HG03060 (cell line): ENCODE measurements around the gene C18orf32.
"Not testable (repeated sequence)": the region's sequence is repeated elsewhere in the genome, so short reads cannot be mapped to it uniquely, and the experiment has no call there.

Source experiments
- ATAC-seq: cut with Tn5 transposase; IDR thresholded peaks from one replicate; pipeline ENCODE4 v1.9.1; 2021; ENCODE audit warnings: low read depth, moderate number of reproducible peaks; ENCODE audit not compliant: unreplicated experiment

C18orf32 gene

DNA sequence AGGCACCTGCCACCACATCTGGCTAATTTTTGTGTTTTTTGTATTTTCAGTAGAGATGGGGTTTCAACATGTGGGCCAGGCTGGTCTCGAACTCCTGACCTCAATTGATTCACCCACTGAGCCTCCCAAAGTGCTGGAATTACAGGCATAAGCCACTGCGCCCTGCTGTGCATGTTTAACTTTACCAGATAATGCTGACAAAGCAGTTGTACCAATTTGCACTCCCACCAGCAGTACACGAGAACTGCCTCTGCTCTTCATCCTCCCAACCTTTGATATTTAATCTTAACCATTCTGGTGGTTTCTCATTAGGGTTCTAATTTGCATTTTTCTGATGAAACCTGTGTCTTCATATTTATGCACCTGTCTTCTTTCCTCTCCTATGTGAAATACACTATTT, 14.6 kb downstream of the C18orf32 start:
- no peak for ATAC-seq

DNA sequence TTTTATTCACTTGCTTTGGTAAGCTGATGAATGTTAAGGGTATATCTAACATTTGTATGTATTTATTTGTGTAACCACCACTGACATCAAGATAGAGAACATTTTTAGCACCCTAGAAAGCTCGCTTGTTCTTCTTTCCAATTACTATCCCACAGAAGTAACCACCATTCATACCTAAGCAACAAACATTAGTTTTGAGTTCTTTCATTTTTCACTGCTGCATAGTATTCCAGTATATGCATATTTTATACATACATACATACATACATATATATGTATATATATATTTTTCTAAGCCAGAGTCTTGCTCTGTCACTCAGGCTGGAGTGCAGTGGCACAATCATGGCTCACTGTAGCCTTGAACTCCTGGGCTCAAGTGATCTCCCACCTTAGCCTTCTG, 15.5 kb downstream of the C18orf32 start:
- no peak for ATAC-seq

DNA sequence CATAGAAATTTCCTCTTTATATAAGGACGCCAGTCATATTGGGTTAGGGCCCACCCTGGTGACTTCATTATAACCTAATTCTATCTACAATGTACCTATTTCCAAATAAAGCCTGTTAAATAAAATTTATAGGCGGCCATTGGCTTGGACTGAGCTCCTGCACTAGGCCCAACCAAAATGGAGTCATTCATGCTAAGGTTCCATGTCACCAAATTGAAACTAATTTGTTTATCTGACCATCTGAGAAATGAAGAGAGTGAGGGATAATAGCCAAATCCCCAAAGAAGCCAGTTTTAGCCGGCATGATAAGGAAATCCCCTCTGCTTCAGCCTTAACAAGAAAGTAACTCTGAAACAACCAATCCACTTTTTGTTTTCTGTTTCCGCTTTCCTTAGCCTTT, 19.4 kb downstream of the C18orf32 start:
- no peak for ATAC-seq

DNA sequence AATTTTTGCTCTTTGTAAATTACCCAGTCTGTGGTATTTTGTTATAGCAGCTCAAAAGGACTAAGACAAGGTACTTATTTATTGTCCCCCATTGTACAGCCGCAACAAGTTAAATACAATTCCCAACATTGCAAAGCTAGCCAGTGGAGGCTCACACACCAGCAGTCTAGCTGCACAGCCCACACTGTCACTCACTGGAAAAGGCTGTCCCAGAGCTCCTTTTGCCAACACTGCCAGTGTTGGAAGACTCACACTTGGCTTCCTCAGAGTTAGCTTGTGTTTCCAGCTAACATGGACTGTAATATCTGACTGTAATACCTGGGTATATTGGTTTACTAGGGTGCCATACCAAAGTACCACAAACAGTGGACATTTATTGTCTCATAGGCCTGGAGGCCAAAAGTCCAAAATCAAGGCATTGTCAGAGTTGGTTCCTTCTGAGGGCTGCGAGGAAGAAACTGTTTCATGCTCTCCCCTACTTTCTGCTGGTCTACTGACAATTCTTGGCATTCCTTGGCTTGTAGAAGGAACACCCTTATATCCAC, 19.9 kb downstream of the C18orf32 start:
- ATAC-seq: no peak

DNA sequence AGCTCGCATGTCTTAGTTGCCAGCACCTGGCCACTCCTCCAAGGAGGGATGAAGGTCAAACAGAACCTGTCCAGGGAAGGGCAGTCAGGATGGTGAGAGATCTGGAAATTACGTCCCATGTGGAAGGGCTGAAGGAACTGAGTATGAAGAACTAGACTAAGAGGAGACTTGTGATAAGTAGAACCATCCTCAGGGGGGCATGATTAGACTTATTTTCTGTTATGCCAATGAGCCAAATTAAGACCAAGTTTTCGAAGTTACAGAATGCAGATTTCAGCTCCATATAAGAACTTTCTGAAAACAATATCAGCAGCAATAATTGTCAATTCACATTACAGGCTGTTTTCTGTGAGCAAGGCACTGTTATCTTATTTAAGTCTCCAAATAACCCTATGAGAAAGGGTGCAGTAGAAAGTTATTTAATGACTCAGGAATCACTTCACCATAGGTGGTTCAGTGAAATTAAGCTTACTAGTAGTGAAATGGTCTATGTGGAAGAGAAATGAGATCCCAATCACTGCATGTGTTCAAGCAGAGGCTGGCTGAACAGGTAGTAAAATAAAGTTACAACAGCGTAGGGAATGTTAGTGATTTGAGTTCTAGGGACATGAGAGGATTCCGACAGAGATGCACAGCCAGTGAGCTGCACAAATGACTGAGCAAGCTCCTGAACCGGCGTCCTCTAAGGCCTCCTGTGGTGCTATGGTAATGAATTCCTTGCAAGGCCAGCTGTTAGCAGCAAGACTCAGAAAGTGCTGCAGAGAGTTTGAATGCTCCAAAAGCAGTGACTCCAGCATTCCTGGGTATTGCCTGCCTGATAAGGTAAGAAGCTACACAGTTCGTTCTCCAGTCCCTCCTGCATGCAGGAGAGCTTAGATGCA, 22.1 kb downstream of the C18orf32 start:
- ATAC-seq: no peak

DNA sequence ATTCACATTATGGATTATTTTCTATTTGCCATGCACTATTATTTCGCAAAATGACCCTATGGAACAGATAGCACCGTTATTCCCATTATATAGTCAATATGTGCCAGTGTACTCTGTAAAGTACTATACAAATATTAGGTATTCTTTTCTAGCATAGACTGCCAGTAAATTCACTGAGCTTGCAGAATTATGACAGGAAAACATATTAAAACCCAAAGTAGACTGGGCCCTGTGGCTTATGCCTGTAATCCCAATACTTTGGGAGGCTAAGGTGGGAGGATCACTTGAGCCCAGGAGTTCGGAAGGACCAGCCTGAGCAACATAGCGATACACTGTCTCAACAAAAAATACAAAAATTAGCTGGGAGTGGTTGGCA, 25.4 kb downstream of the C18orf32 start:
- no peak for ATAC-seq

DNA sequence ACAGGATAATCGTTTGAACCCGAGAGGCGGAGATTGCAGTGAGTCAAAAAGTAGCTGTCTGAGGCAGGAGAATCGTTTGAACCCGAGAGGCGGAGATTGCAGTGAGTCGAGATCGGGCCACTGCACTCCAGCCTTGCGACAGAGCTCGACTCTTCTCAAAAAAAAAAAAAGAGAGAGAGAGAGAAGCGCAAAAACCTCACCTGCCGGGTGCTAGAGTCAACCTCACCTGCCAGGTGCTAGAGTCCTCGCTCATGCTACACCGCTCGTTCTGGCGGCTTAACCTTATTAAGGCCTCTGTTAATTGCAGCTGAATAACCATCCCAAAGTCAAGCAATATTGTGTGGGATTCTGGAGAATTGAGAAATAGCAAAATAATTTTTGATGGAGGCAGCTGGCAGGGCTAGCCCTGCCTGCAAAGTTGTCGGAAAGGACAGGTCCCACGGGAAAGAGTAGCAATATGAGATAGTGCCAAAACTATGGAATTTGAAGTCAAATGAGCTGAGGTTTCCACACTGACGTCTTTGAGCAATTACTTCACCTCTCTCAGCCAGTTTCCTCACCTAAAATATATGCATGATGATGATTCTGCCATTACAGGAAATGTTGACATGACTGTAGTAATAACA, 25.9 kb downstream of the C18orf32 start:
- ATAC-seq: no peak

DNA sequence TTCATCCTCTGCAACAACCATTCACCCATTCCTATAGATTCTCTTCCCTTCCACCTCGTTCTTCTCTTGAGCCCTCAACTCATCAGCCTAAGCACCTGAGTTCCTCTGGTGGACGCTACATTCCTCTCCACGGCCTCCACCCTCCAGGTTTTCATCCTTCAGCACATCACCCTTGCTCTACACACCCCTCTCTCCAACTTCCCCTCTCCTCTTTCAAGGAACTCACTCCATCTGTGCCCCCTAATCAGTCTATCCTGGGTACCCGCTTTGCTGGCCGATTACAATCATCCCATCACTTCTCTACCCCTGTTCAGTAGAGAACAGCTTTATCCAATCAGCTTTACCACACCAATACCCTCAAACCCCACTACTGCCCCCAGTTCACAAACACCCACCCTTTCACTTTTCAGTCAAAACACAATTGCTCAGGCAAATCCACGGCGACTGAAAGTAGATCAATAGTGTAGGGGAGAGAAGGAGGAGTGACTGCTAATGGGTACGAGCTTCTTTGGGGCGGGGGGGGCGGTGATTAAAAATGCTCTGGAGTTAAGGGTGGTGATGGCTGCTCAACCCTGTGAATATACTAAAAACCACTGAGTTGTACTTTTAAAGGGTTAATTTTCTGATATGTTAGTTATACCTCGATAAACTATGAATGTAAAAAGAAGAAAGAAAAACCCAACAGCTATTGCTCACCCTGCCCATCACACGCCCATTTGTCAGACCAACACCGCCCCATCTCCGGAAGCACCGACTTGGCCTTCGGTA, 27.4 kb downstream of the C18orf32 start:
- no peak for ATAC-seq

DNA sequence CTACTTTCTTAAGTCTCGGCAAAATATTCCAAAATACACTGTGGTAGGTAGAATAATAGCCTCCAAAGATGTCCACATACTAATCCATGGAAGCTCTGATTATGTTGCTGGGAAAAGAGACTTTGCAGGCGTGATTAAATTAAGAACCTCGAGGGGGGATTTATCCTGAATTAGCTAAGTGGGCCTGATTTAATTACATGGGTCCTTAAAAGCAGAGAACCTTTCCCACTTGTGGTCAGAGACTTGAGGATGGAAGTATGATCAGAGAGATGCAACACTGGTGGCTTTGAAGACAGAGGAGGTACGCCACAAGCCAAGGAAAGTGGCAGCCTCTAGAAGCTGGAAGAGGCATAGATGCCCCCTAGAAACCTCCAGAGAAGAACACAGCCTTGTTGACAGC, 29.4 kb downstream of the C18orf32 start:
- ATAC-seq: no peak

DNA sequence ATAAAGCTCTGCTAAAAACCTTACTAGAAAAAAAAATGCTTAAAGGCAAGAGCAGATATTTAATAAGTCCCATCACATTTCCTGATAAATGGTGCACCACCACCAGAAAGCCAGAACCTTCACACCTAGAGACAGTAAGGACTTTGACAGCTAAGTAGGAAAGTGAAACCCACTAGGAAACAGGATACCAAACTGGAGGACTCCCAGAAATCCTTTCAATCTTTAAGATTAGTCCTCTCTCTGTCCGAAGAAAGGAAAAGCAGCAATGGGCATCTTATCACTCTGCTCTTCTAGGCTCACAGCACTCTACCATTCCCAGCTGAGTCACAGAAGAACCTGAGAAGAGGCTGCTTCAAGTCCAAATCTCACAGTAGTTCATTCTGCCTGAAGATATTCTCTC, 30.2 kb downstream of the C18orf32 start:
- ATAC-seq: no peak

DNA sequence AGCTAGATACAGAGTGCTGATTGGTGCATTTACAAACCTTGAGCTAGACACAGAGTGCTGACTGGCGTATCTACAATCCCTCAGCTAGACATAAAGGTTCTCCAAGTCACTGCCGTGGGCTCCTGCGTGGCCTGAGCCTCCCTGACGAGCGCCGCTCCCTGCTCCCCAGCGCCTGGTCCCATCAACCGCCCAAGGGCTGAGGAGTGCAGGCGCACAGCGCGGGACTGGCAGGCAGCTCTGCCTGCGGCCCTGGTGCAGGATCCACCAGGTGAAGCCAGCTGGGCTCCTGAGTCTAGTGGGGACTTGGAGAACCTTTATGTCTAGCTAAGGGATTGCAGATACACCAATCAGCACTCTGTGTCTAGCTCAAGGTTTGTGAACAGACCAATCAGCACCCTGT, 34.5 kb downstream of the C18orf32 start:
- not testable (repeated sequence) for ATAC-seq

DNA sequence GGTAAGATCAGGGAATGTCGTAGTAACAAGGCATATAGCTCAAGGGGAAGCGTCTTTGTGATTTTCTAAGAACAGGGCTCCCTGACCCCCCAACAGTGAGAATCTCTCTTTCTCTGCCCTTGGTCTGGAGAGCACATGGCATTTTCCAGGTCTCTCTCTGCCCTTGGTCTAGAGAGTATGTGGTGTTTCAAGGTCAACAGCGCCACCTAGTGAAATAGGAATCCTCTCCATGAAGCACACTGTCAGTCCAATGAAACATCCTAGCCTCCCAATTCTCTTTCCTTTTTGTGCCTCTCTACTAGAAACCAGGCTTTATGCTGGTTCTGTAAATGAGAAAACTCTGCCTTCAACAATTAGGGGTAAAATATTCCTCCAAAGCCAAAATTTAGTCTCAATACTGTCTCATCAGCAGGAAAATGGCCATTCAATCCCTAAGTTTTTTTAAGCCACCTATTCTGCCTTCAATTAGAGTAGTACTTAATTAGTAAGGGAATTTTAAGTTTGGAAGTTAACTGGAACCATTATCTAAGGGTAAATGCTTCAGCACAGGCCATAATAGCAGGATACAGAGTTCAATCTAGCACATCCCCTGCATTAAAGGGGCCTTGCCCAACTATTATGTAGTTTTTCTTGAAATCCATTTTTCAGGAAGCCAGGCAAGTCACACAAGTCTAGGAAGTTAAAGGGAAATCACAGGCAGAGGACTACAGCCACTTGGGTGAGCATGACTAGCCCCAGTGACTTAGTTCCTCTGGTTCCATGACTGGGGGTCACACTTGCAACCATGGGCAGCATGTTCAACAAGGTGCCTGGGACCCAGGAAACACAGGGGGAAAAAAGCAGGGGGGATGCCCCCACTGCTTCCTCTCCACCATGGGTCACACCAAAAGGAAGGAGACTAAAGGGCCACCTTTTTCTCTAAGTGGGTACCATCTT, 39.0 kb downstream of the C18orf32 start:
- ATAC-seq: no peak

DNA sequence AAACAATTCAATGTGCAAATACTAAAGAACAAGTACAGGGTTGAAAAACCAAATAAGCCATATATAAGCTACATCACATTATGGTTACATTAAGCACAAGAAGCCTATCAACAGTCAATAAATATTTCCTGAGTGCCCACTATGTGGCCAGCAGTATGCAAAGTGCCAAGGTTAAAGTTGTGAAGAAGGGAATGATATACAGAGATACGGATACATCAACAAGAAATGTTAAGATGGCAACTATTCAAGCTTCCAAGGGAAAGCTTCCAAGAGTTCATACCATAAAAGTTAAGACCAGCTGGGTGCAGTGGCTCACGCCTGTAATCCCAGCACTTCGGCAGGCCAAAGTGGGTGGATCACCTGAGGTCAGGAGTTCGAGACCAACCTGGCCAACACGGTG, 40.6 kb downstream of the C18orf32 start:
- no peak for ATAC-seq

DNA sequence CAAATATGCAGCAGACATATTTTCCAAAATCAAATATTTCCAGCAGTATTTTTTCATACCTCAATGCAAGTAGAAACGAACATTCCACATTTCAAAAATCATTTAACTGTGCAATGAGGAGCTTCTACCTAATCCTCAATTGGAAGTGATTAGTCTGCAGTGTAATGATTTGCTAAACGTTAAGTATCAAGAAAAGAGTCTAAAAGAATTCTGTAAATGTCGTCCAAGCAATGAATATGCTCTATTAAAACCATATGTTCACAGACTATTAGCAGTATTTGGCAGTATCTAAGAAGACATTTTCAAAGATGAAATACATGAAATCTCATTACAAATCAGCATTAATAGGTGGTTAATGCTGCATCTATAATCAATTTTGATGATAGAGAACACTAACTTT, 42.5 kb downstream of the C18orf32 start:
- no peak for ATAC-seq

DNA sequence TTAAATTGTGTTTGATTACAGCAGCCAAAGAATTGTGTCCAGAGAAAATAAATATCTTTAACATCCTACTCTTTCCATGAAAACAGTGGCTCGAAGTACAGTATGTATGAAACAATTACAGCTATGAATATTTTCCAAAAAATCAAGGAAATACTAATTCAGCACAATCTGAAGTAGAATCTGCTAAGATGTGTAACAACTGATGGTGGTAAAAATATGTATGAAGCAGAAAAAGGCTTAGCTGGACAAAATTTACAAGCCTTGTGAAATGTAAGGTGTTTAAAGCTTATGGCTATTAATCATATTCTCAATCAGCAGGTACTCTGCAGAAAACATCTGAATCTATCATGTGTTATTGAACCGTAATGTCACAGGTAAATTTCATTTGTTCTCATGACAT, 43.2 kb downstream of the C18orf32 start:
- ATAC-seq: no peak

DNA sequence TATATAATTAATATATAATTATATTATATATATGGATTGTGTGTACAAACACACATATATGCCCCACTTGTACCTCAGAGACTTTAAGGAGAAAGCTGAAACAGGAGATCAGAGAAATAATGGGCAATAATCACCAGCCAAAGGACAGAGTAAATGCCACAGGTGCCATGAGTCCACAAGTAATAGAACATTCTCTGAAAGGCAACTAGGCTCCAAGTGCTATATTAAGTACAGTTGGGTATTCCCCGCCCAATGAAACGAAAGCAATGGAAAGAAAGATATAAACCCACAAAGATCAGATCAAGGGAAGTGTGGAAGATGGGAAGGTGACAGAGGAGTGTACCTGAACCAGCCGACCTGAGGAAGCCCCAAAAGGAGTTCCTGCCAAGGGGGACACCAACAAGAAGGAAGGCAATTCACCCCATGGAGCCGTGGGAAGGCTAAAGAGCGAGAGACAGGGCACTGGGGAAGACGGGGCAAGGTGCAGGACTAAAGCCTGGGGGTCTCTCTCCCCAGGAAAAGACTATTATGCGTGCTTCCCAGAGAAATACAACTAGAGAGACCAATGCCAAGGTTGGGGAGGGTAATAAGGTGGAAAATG, 45.6 kb downstream of the C18orf32 start:
- ATAC-seq: no peak

DNA sequence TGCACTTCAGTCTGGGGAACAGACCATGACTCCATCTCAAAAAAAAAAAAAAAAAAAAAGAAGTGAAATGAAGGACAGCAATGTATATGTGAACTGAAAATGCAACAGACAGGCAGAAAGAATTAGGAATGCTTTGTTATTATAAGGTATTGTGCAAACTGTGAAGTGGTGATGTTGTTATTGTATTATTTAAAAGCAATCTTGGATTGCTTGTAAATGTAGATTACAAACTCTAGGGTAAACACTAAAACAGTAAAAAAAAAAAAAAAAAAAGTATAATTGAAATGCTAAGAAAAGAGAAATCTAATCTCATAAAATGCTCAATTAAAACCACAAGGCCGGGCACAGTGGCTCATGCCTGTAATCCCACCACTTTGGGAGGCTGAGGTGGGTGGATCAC, 51.9 kb downstream of the C18orf32 start:
- no peak for ATAC-seq

DNA sequence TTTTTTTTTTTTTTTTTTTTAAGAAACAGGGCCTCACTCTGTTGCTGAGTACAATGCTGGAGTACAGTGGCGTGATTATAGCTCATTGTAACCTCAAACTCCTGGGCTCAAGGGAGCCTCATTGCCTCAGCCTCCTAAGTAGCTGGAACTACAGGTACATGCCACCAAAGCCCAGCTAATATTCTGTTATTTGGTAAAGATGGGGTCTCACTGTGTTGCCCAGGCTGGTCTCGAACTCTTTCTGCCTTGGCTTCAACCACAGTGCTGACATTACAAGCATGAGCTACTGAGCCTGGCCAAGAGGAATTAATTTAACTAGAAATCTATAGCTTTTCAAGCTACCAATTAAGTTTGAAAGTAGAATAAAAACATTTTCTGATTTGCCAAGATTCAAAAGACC, 54.4 kb downstream of the C18orf32 start:
- no peak for ATAC-seq

DNA sequence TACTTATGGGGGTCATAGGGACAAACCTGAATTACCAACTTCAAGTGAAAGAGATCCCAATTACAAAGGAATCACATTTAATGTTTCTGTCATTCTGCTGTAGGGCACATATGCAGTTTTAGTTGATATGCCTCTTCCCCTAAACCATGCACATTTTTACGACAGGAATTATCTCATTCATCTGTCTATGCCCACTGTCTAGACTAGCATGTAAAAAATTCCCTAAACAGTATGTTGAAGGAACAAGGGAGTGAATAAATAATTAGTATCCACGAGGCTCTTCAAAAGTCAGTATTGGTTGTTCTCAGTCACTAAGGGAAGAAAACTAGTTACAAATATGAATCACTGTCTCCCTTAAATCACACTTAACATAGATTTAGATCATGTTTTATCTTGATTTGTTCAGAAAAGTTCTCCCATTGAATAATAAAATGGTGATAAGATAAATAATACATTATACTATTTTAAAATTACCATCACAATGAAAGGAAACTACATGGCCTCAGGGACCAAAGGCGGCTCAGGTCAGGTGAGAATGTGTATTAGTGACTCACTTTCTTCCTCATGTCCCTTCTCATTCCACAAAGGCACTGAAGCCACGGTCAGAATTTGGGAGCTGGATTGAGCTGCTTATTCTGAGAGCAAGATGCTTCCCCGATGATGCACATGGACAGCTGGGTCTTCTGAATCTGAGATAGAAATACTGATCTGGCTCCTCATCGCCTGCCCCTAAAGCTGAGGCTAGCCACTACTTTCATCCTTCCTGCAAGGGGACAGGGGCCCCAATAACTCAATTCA, 55.7 kb downstream of the C18orf32 start:
- ATAC-seq: no peak
